LoVo (cell line): ENCODE data around the gene NOC3L.
A peak's percentile ranks its signal among the peaks of the same experiment; 100 is the strongest.

ENCODE experiments used
- DNase-seq: peaks from one replicate; pipeline ENCODE4 v3.0.0-alpha.2; 2016; ENCODE audit warnings: low spot score

NOC3L gene

DNA sequence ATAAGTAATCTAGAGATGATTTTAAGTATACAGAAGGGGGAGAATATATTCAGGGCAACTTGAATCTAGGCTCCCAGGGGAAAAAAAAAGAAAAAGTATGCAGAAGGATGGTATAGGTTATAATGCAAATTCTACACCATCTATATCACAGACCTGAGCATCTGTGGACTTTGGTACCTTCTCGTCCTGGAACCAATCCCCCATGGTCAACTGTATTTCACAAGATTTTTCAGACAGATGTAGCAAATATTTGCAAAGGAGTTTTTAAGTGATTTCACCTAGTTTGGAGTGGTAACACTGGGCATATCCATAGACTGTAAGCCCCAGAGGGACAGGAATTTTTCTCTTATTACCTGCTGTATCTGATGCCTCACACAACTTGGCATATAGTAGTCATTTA lies 58.8 kb downstream of the NOC3L start:
- DNase-seq = no peak

DNA sequence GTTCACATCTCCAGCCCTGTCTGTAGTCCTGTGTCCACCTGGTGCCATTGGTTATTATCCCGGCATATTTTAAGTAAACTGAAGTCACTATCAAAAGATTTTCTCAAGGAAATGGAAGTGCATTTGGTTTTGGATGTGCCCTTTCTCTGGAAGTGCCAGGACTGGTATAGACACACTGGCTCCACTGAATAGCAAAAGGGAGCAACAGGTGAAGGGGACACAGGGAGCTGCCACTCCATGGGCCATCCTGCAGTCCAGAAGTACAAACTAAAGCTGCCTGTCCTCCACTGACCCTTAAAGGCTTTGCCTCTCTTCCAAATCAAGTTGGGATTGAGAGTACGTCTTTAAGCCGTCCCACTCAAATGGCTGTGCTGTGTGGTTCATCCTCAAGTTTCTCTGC lies 62.7 kb downstream of the NOC3L start:
- no peak for DNase-seq

GRCh38 chr10:94299417-94299816 lies 63.3 kb downstream of the NOC3L start:
- peak; percentile 32 for DNase-seq

- DNase-seq = no peak
These were observed 68.6 kb downstream of the NOC3L start for GRCh38 chr10:94294168-94294567.

DNA sequence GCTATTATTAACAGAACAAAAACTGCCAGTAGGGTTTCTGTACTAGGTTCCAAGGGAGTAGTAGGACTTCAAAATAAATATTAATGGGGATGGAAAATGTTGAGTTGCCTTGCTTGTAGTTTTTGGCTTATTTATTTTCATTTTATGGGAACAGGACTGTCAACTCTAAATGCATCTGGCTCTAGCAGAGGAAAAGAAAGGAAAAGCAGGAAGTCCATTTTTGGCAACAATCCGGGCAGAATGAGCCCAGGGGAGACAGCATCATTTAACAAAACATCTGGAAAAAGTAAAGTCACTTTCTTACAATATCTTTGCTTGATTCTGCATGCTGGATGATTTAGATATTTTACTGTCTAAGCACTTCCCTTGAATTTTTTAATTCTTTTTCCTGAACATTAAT lies 69.4 kb downstream of the NOC3L start:
- no peak for DNase-seq

GRCh38 chr10:94292434-94293090 lies 70.2 kb downstream of the NOC3L start:
- DNase-seq = no peak

DNA sequence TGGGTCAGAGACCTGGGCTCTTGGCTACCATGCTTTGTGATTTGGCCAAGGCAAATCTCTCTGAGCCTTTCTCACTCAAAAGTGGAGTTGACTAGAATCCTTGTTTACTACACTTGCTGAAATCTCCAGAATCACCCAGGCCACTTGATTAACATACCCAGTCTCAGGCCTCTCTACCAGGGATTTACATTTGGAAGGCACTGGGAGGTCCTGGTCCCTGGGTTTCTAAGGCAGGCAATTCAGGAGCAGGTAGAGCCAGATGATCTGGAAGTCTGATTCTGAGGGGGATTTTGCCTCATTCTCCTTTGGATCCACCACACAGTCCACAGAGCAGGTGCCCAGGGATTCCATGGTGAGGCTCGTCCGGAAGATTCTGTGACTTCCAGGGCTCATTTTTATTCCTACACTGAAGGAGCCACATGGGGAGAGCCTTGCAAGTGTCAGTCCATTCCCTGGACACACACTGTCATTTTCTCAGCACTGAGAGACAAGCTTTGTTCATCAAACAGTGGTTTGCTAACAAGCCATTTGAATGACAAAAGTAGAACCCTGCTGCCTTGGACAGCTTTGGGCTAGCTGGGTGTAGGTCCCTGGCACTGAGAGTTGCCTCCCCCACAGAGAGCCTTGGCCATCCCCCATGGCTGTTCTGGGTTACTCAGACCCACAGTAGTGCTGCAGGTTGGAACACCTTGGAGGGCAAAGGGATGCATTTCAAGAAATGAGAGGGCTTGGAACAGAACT lies 74.2 kb downstream of the NOC3L start:
- DNase-seq = no peak

DNA sequence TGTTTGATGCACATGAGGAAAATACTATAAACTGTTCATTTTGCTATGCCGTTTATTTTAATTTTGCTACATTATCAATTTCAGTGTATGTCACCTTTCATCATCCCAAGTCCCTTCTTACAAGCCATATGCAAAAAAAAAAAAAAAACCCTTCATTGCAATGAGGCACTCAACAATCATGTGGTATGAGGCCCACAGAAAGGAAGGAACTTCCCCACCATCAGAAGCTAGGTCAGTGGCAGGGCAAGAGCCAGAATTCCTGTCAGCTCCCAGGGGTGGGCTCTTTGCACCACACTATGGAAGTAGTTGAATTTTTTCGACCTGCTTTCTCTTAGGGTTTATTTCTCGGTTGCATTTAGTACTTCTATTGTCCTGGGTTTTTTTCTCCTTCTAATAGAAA lies 75.4 kb downstream of the NOC3L start:
- no peak for DNase-seq

- DNase-seq = no peak
These were observed 75.8 kb downstream of the NOC3L start for GRCh38 chr10:94286901-94287300.

- DNase-seq = no peak
These were observed 77.5 kb downstream of the NOC3L start for GRCh38 chr10:94285271-94285670.
